Ovary (tissue), 10 donors: Measurements from ENCODE around the gene SPRR1A. TPM values are rescaled to one million over a fixed set of nuclear protein-coding genes. Genes with fewer than 3 reads are reported as not detected.

Experiments used
- DNase-seq, 5 donors: peaks; one replicate each; pipeline ENCODE4 v3.0.0-alpha.2; 2019 to 2020
- H3K27ac ChIP-seq, 2 donors: fragments of 200-600 bp; one replicate each; pipeline versions ENCODE4 v1.5.1 to v1.8.0; 2019 to 2022
- H3K27me3 ChIP-seq: fragments of 200-600 bp; one replicate; pipeline ENCODE4 v1.8.0; 2022
- H3K36me3 ChIP-seq: fragments of 200-600 bp; sonication (generic); one replicate; pipeline ENCODE4 v1.5.1; 2019
- H3K4me1 ChIP-seq: one replicate; pipeline ENCODE4 v1.8.1; 2013; ENCODE audit warnings: mild to moderate bottlenecking, moderate library complexity; ENCODE audit not compliant: insufficient read depth
- H3K4me3 ChIP-seq: fragments of 200-600 bp; sonication (generic); one replicate; pipeline ENCODE4 v1.5.1; 2017
- H3K9me3 ChIP-seq, 2 donors: fragments of 200-600 bp in 1 of 2; sonication (generic) in 1 of 2; one replicate each; pipeline versions ENCODE4 v1.5.1 to v1.8.1; 2013 to 2019; ENCODE audit warnings: mild to moderate bottlenecking in 1 of 2, moderate library complexity in 1 of 2
- CTCF ChIP-seq, 3 donors: fragments of 450-650 bp in 2 of 3; fragments of 200-600 bp in 1 of 3; IDR thresholded peaks; one replicate each; pipeline versions ENCODE4 v1.5.1 to v1.8.0; 2016 to 2022; ENCODE audit warnings: antibody characterized with exemption in 3 of 3, mild to moderate bottlenecking in 1 of 3
- EP300 ChIP-seq: sonication (generic); formaldehyde crosslinking; IDR thresholded peaks from one replicate; pipeline ENCODE4 v1.6.1; 2017; ENCODE audit warnings: antibody characterized with exemption
- POLR2A ChIP-seq: fragments of 450-650 bp; IDR thresholded peaks from one replicate; pipeline ENCODE4 v1.6.1; 2017; ENCODE audit warnings: antibody characterized with exemption, mild to moderate bottlenecking, moderate library complexity
- WGBS, 3 donors: extraction: QIAGEN DNeasy Blood & Tissue Kit in 1 of 3; methylation state at CpG; one replicate each; pipeline versions ENCODE4 v1.1.5 to v1.1.7; 2013 to 2017; 5-methylcytosine and 5-hydroxymethylcytosine counted together
- intact Hi-C, 4 donors: fragments of 100-400 bp; cut with DNase I; formaldehyde crosslinking; loops; one replicate each; pipeline versions ENCODE4 v1.11.0 to v1.15.1; 2022 to 2023
- long read RNA-seq, 3 donors: library from polyadenylated mRNA in 2 of 3; unstranded in 2 of 3; transcript quantifications; one replicate each; pipeline ENCODE4 v2.0.0 and lab custom pipeline, GENCODE V29; 2021 to 2026
- polyA plus RNA-seq, 2 donors: library from polyadenylated mRNA; stranded (reverse); fragments of 200-250 nt in 1 of 2; fragments of 350-450 nt in 1 of 2; fragmentation: Illumina TruSeq in 1 of 2; extraction: RNeasy Lipid Tissue Mini Kit (QIAGEN cat#74804) in 1 of 2; gene quantifications; one replicate each; pipeline ENCODE4 v1.2.3, GENCODE V29; 2013 to 2014
- total RNA-seq, 7 donors: library from RNA; depleted of rRNA in 2 of 7; stranded (reverse); fragments of >200 nt in 2 of 7; fragmentation: NEBNext Ultra II Directional in 3 of 7; extraction: Animal tissue kit (Norgen Biotek cat#: 25700) in 3 of 7; gene quantifications; one replicate each; pipeline versions ENCODE4 v1.1.0 to v1.2.4, GENCODE V29; 2016 to 2023
- donor health status: DM: no; HTN: no; CAD: no; lungs with moderate emphysema.
- donor health status: DM: no; HTN: no; CAD: no.
- donor health status: Bipolar disorder and iron deficiency.
- donor health status: DM: yes; HTN: yes; CAD: no.
- donor health status: DM: no; HTN: no; CAD: no.
- donor health status: DM: yes; HTN: yes; CAD: no.

SPRR1A gene, protein sequence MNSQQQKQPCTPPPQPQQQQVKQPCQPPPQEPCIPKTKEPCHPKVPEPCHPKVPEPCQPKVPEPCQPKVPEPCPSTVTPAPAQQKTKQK
- not detected for total RNA-seq
- polyA plus RNA-seq = not detected
- long read RNA-seq, donor 1 = 0 reads
- long read RNA-seq, donor 2 = 0 reads
- long read RNA-seq, donor 3 = 0 reads

DNA sequence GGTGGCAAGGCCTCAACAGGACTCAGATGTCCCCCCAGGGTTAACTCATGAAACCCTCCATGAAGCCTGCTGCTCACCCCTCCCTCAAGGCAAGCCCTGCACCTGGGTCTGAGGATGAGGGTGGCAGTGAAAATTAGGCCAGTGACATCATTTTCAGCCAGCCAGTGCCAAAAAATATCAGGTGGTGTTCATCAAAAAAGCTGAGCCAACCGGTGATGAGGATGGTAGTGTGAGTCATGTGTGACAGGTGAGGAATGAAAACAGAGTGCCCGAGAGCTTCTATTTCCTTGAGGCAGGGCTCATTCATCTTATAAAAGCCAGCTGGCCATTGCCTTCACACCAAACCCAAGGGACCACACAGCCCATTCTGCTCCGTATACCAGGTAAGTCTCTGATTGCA is at the start of gene SPRR1A:
Gene SPRR1A, plus strand, starts transcription at position 339 of the 400 bp plus-strand sequence. CDS start 1,150 bp downstream, outside the sequence.
- intact Hi-C loops = no loop called here
- Histone ChIP-seq H3K27ac (no peak within 1 kb of the TSS), H3K36me3 (no peaks in the 10 kb centered on the region), H3K4me1 (no peaks in the 10 kb centered on the region), H3K4me3 (no peak within 1 kb of the TSS), H3K27me3 (no peaks in the 10 kb centered on the region), H3K9me3 (no peaks in the 10 kb centered on the region)
- no peak for DNase-seq
- TF ChIP-seq CTCF (IDR thresholded peaks at IDR 0.05) (no peak), EP300 (no peak), POLR2A (no peak)
- WGBS, 3 donors = 78 to 80% (median 78%) methylated on average over 3 of the region's 3 CpGs

- no peaks in the 10 kb centered on the region for H3K4me1 ChIP-seq
- WGBS, 3 donors = 94 to 95% (median 94%) methylated on average over 1 of the region's 1 CpG
- no peak for DNase-seq
- H3K9me3 ChIP-seq = no peaks in the 10 kb centered on the region
- H3K36me3 ChIP-seq = no peaks in the 10 kb centered on the region
- intact Hi-C loops = no loop called here
- H3K27ac ChIP-seq = no peak overlapping the region
- H3K4me3 ChIP-seq = no peak overlapping the region
- no peaks in the 10 kb centered on the region for H3K27me3 ChIP-seq
- TF ChIP-seq POLR2A (no peak), CTCF (IDR thresholded peaks at IDR 0.05) (no peak), EP300 (no peak)
Measured at GRCh38 chr1:152940614-152941013, 43.3 kb upstream of the SPRR1A start.

DNA sequence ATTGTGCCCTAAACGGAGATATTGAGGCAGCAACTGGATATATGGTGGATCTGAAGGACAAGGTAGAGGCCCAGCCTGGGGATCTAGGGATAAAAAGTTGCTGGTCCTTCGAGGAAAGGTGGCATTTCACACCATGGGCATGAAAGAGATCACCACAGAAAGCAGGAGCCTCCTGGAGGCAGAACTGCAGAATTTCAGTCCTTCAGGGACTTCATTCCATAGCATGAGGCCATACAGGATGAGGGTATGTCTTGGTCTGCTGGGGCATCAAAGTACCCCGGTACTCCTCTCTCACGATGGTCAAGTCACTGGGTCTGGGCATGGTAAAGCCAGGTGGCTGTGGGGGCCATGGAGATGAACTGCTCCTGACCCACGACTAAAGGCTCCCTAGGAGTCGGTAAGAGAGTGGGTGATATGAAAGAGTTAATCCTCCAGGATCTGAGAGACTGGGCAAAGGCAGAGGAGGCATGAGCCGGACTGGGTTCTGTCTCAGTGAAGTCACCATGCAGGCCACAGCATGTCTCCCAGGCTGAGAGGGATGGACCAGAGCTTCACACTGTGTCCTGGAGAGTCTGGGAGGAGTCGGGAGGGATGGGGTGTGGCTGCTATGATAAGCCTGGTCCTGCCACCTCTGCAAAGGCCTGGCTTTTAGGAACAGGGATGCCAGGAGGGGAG is 42.7 kb upstream of the SPRR1A start:
- intact Hi-C loops = no loop called here
- H3K27me3 ChIP-seq = no peaks in the 10 kb centered on the region
- no peaks in the 10 kb centered on the region for H3K9me3 ChIP-seq
- H3K4me1 ChIP-seq = no peaks in the 10 kb centered on the region
- H3K36me3 ChIP-seq = no peaks in the 10 kb centered on the region
- TF ChIP-seq EP300 (no peak), POLR2A (no peak), CTCF (IDR thresholded peaks at IDR 0.05) (no peak)
- H3K4me3 ChIP-seq = no peak overlapping the region
- DNase-seq = no peak
- WGBS, 3 donors = 81 to 83% (median 83%) methylated on average over 8 of the region's 8 CpGs
- no peak overlapping the region for H3K27ac ChIP-seq

- Histone ChIP-seq H3K36me3 (no peaks in the 10 kb centered on the region), H3K9me3 (no peaks in the 10 kb centered on the region), H3K4me1 (no peaks in the 10 kb centered on the region), H3K4me3 (no peak overlapping the region), H3K27ac (no peak overlapping the region), H3K27me3 (no peaks in the 10 kb centered on the region)
- WGBS, 3 donors = 64 to 78% (median 69%) methylated on average over 2 of the region's 2 CpGs
- intact Hi-C loops = no loop called here
- TF ChIP-seq CTCF (IDR thresholded peaks at IDR 0.05) (no peak), POLR2A (no peak), EP300 (no peak)
- no peak for DNase-seq
Measured at GRCh38 chr1:152942161-152942560, 41.7 kb upstream of the SPRR1A start.
